IMR-90 (cell line): Measurements from ENCODE around the gene ALDOA. TPM values are rescaled to one million over a fixed set of nuclear protein-coding genes. Genes with fewer than 3 reads are reported as not detected.

Experiments
- ATAC-seq: fragments of 200-7000 bp; cut with Tn5 transposase; 2 replicates; pipeline ENCODE4 v1.9.1; 2020; ENCODE audit warnings: low read depth, mild to moderate bottlenecking, moderate library complexity
- BruUV-seq: library from RNA; stranded (reverse); fragments of 400-500 nt; replicated peaks from 2 replicates; lab custom pipeline; 2021; lab: Mats Ljungman, UMichigan
- CTCF ChIA-PET: fragments of 300-600 bp; formaldehyde crosslinking; extraction: SDS; loops from one replicate; lab custom pipeline; 2021; ENCODE audit warnings: antibody characterized with exemption; lab: Yijun Ruan, JAX
- POLR2A ChIA-PET: fragments of 300-600 bp; sonication (Branson Sonifier 250); formaldehyde crosslinking; loops from one replicate; lab custom pipeline; 2022; ENCODE audit warnings: antibody characterized with exemption; ENCODE audit not compliant: unreplicated experiment; lab: Charles Lee
- DNase-seq: peaks from one replicate; pipeline ENCODE4 v3.0.0; 2013
- H2AFZ ChIP-seq: replicated peaks from 2 replicates; pipeline ENCODE3; 2013; ENCODE audit warnings: low read length, mild to moderate bottlenecking; ENCODE audit not compliant: poor library complexity
- H2AK5ac ChIP-seq: 2 replicates; pipeline ENCODE4 v1.6.1; 2013; ENCODE audit warnings: low read depth, low read length, inconsistent platforms
- H2AK9ac ChIP-seq: replicated peaks from 2 replicates; pipeline ENCODE3; 2013; ENCODE audit warnings: mild to moderate bottlenecking, low read depth, low read length, moderate library complexity; ENCODE audit not compliant: poor library complexity
- H2BK120ac ChIP-seq: 2 replicates; pipeline ENCODE4 v1.6.1; 2013; ENCODE audit warnings: low read depth, low read length, inconsistent platforms
- H2BK15ac ChIP-seq: 3 replicates; pipeline ENCODE4 v1.6.1; 2013; ENCODE audit warnings: low read depth, low read length, inconsistent platforms
- H2BK20ac ChIP-seq: 2 replicates; pipeline ENCODE4 v1.6.1; 2013; ENCODE audit warnings: low read depth, mild to moderate bottlenecking, inconsistent platforms, low read length, moderate library complexity
- H2BK5ac ChIP-seq: 2 replicates; pipeline ENCODE4 v1.6.1; 2013; ENCODE audit warnings: mild to moderate bottlenecking, low read depth, low read length, inconsistent platforms; ENCODE audit not compliant: poor library complexity, severe bottlenecking
- H3K14ac ChIP-seq: replicated peaks from 2 replicates; pipeline ENCODE4 v1.6.1; 2013; ENCODE audit warnings: low read depth, low read length, inconsistent platforms
- H3K18ac ChIP-seq: 2 replicates; pipeline ENCODE4 v1.6.1; 2013; ENCODE audit warnings: low read depth, low read length, control low read depth
- H3K23ac ChIP-seq: 2 replicates; pipeline ENCODE4 v1.6.1; 2013; ENCODE audit warnings: low read depth, low read length, inconsistent platforms
- H3K27ac ChIP-seq: 2 replicates; pipeline ENCODE4 v1.5.1; 2013; ENCODE audit warnings: mild to moderate bottlenecking, control low read depth, low read length; ENCODE audit not compliant: insufficient read depth
- H3K27me3 ChIP-seq: 2 replicates; pipeline ENCODE4 v1.6.1; 2013; ENCODE audit warnings: low read length; ENCODE audit not compliant: control insufficient read depth, insufficient read depth
- H3K36me3 ChIP-seq: 2 replicates; pipeline ENCODE4 v1.6.1; 2013; ENCODE audit warnings: low read length, mixed read lengths; ENCODE audit not compliant: control insufficient read depth, insufficient read depth
- H3K4ac ChIP-seq: 2 replicates; pipeline ENCODE4 v1.6.1; 2013; ENCODE audit warnings: low read depth, low read length, inconsistent platforms
- H3K4me1 ChIP-seq: 2 replicates; pipeline ENCODE4 v1.6.1; 2013; ENCODE audit warnings: low read length, mixed read lengths; ENCODE audit not compliant: control insufficient read depth, insufficient read depth
- H3K4me2 ChIP-seq: 2 replicates; pipeline ENCODE4 v1.6.1; 2013; ENCODE audit warnings: low read depth, mild to moderate bottlenecking, control low read depth, low read length, moderate library complexity
- H3K4me3 ChIP-seq: 2 replicates; pipeline ENCODE4 v1.5.1; 2013; ENCODE audit warnings: low read depth, mild to moderate bottlenecking, control low read depth, low read length, moderate library complexity; ENCODE audit not compliant: insufficient read depth
- H3K56ac ChIP-seq: 2 replicates; pipeline ENCODE4 v1.6.1; 2013; ENCODE audit warnings: low read length, inconsistent platforms; ENCODE audit not compliant: insufficient read depth; ENCODE audit errors: extremely low read depth
- H3K79me1 ChIP-seq, 2 experiments: 2 replicates each; pipeline ENCODE4 v1.6.1; 2013; ENCODE audit warnings: low read length in 2 of 2, inconsistent platforms in 1 of 2, low read depth in 1 of 2
- H3K9ac ChIP-seq: 2 replicates; pipeline ENCODE4 v1.6.1; 2013; ENCODE audit warnings: low read depth, low read length, control low read depth
- H3K9me1 ChIP-seq: 2 replicates; pipeline ENCODE4 v1.6.1; 2013; ENCODE audit warnings: low read length, inconsistent platforms; ENCODE audit not compliant: insufficient read depth
- H3K9me3 ChIP-seq: 2 replicates; pipeline ENCODE4 v1.6.1; 2013; ENCODE audit warnings: low read length; ENCODE audit not compliant: control insufficient read depth, insufficient read depth
- H4K20me1 ChIP-seq: 2 replicates; pipeline ENCODE4 v1.6.1; 2013; ENCODE audit warnings: low read length, inconsistent platforms; ENCODE audit not compliant: insufficient read depth
- H4K5ac ChIP-seq: 2 replicates; pipeline ENCODE4 v1.6.1; 2013; ENCODE audit warnings: mild to moderate bottlenecking, low read depth, low read length, control low read depth
- H4K8ac ChIP-seq, 2 experiments: 2 replicates each; pipeline ENCODE4 v1.6.1; 2013; ENCODE audit warnings: low read depth in 2 of 2, low read length in 2 of 2, control low read depth in 1 of 2, inconsistent platforms in 1 of 2
- H4K91ac ChIP-seq: 2 replicates; pipeline ENCODE4 v1.6.1; 2013; ENCODE audit warnings: low read depth, low read length, inconsistent platforms; ENCODE audit not compliant: insufficient read depth
- BHLHE40 ChIP-seq: fragments of 150-350 bp; IDR thresholded peaks from 2 replicates; pipeline ENCODE4 v1.6.1; 2016; ENCODE audit warnings: mild to moderate bottlenecking, low read depth, low read length
- CHD1 ChIP-seq: IDR thresholded peaks from 2 replicates; pipeline ENCODE4 v1.6.1; 2012; ENCODE audit warnings: low read depth, low read length, improper control_type of control experiment
- MAZ ChIP-seq: IDR thresholded peaks from 2 replicates; pipeline ENCODE4 v1.6.1; 2012; ENCODE audit warnings: low read depth, mild to moderate bottlenecking, low read length, improper control_type of control experiment, moderate library complexity, borderline replicate concordance
- MXI1 ChIP-seq: IDR thresholded peaks from 2 replicates; pipeline ENCODE4 v1.6.1; 2012; ENCODE audit warnings: low read depth, mild to moderate bottlenecking, low read length, moderate library complexity, borderline replicate concordance
- RFX5 ChIP-seq: IDR thresholded peaks from 2 replicates; pipeline ENCODE4 v1.8.0; 2012; ENCODE audit warnings: low read depth, mild to moderate bottlenecking, low read length, moderate library complexity
- whole genome bisulfite sequencing, 2 experiments: methylation state at CpG; one replicate each; pipeline versions ENCODE4 v1.1.5 to v1.1.7; 2013; ENCODE audit warnings: missing lambda C conversion rate in 2 of 2; ENCODE audit not compliant: insufficient read length in 1 of 2; ENCODE audit errors: extremely low coverage in 2 of 2; 5-methylcytosine and 5-hydroxymethylcytosine counted together
- dilution Hi-C: fragments of 300-500 bp; cut with HindIII; formaldehyde crosslinking; loops from one replicate; pipeline ENCODE4 v1.14.3; 2018; ENCODE audit warnings: low sequenced_read_pairs; ENCODE audit not compliant: unreplicated experiment
- in situ Hi-C: fragments of 300-500 bp; cut with MboI; formaldehyde crosslinking; loops from 3 replicates; pipeline ENCODE4 v1.14.3; 2019; ENCODE audit warnings: low sequenced_read_pairs, inconsistent platforms, mixed read lengths
- intact Hi-C: fragments of 100-400 bp; cut with micrococcal nuclease; formaldehyde crosslinking; loops from 2 replicates; pipeline ENCODE4 v1.10.0; 2022
- polyA plus RNA-seq, 3 experiments: library from polyadenylated mRNA; depleted of rRNA; stranded (reverse); fragments of >200 nt; gene quantifications; 2 replicates each; pipeline ENCODE4 v1.2.3, GENCODE V29; 2012; ENCODE audit warnings: low replicate concordance in 1 of 3
- total RNA-seq: library from RNA; depleted of rRNA; stranded (reverse); fragments of >200 nt; gene quantifications from 2 replicates; pipeline ENCODE4 v1.2.3, GENCODE V29; 2012

The ALDOA gene
- total and polyA plus RNA-seq, 2 of the 4 experiments (the other 2 are of a cell fraction), result 1,697 to 1,990 TPM

DNA sequence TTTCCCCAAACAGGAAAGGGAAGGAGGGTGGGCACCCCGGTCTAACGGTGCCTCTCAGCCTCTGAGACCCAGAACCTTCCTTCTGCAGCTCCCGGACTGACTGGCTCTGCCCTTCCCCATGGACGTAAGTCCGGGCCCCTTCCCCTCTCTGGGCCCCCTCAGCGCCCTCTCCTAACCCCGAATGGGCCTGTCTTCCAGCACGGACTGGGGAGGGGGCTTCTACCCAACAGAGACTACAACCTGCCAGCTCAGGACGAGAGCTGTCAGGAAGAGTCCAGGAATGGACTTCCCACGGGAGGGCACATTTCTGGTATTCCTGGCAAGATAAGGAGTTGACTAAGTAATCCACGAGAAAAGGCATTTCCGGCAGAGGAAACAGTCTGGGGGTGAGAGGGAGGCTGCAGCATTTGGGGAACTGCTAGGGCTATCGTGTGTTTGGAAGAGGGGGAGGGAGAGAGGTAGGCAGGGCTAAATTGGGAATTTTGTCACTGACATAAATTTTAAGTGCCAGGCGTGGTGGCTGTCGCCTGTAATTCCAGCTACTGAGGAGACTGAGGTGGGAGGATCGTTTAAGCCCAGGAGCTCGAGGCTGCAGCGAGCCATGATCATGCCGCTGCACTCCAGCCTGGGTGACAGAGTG, 12.1 kb upstream of the ALDOA start:
- H2BK5ac ChIP-seq, result peak overlapping the region; percentile 65
- 10% methylated on average over 7 of the region's 19 CpGs; no CpG with 5 or more reads in 1 of the 2 experiments for whole genome bisulfite sequencing, 2 experiments
- ChIA-PET CTCF (no interaction called here), POLR2A (interaction anchor here (0.8 kb wide), 1 partner anchor 12 kb away, joined by 4 read pairs; no protein-coding TSS in a partner anchor)
- H3K9me3 ChIP-seq, result no peaks in the 10 kb centered on the region
- no peaks in the 10 kb centered on the region for H3K27me3 ChIP-seq
- peak overlapping the region; percentile 61 for H3K4me3 ChIP-seq
- H3K14ac ChIP-seq, result peak overlapping the region; percentile 88
- H2AFZ ChIP-seq, result peak overlapping the region; percentile 94
- H4K8ac ChIP-seq, result peak overlapping the region; percentile 30 to 59; a peak in 2 of 4 replicates
- no peak overlapping the region for H4K5ac ChIP-seq
- no peaks in the 10 kb centered on the region; the same call in 1 of the 2 replicates for H4K20me1 ChIP-seq
- H4K91ac ChIP-seq, result peak overlapping the region; percentile 78
- peak overlapping the region; percentile 59 for H3K9ac ChIP-seq
- H2BK15ac ChIP-seq, result peak overlapping the region; percentile 0; the same call in 1 of the 3 replicates
- intact Hi-C loops (no loop called here), in situ Hi-C loops (no loop called here), dilution Hi-C loops (no loop called here)
- peak overlapping the region; percentile 69 for H3K27ac ChIP-seq
- H3K23ac ChIP-seq, result no peak overlapping the region
- ATAC-seq (peak; percentile 69), DNase-seq (peak; percentile 57)
- peak overlapping the region; percentile 76; the same call in 1 of the 2 replicates for H2BK120ac ChIP-seq
- TF ChIP-seq MAZ (0 out of 2 replicates have a peak, but pooled peaks have one; percentile 26), BHLHE40 (0 out of 2 replicates have a peak, but pooled peaks have one; percentile 12), MXI1 (0 out of 2 replicates have a peak, but pooled peaks have one; percentile 33), CHD1 (no peak), RFX5 (no peak)
- BruUV-seq, result no TSS peak
- H2AK9ac ChIP-seq, result peak overlapping the region; percentile 97
- H3K56ac ChIP-seq, result peak overlapping the region; percentile 40
- no peaks in the 10 kb centered on the region for H3K36me3 ChIP-seq
- H3K4me1 ChIP-seq, result peaks cover 7% of the 10 kb centered on the region
- H3K9me1 ChIP-seq, result peaks cover 14% of the 10 kb centered on the region
- H3K4ac ChIP-seq, result peak overlapping the region; percentile 86
- H2BK20ac ChIP-seq, result peak overlapping the region; percentile 63; the same call in 1 of the 2 replicates
- peak overlapping the region; percentile 89 for H3K4me2 ChIP-seq
- peaks cover 6 to 42% of the 10 kb centered on the region in 2 experiments; a peak in 2 of 4 replicates for H3K79me1 ChIP-seq
- H2AK5ac ChIP-seq, result peak overlapping the region; percentile 81
- no peak overlapping the region for H3K18ac ChIP-seq
